ENCODE data around the gene ZBTB39. TPM values are rescaled to one million over a fixed set of nuclear protein-coding genes. Genes with fewer than 3 reads are reported as not detected.
A peak's percentile ranks its signal among the peaks of the same experiment; 100 is the strongest.

The ZBTB39 gene
- total and polyA plus RNA-seq, 2 of the 8 experiments (the other 6 are each of a cell fraction or from before 2014, with no cell fraction given), result 19.3 to 25.0 TPM

- H2BK12ac ChIP-seq (ENCODE audit: low read depth, low read length), result no peak overlapping the region
- no peaks in the 10 kb centered on the region for H3K27me3 ChIP-seq (replicated peaks in 1 of 4; ENCODE audit: control insufficient read depth in 3 of 4, extremely low read depth in 1 of 4, insufficient read depth in 3 of 4, low read length in 3 of 4)
- no peak overlapping the region for H3K4me2 ChIP-seq (ENCODE audit: insufficient read depth in 1 of 2, low read depth in 2 of 2, low read length in 2 of 2)
- H3K79me2 ChIP-seq (ENCODE audit: control insufficient read depth in 1 of 2, insufficient read depth in 2 of 2, low read length in 2 of 2), result peaks cover 0 to 27% of the 10 kb centered on the region in 2 experiments
- no peak overlapping the region for H3K56ac ChIP-seq (replicated peaks; ENCODE audit: insufficient read length, low read depth, low read length)
- TF ChIP-seq, protein P1, sequence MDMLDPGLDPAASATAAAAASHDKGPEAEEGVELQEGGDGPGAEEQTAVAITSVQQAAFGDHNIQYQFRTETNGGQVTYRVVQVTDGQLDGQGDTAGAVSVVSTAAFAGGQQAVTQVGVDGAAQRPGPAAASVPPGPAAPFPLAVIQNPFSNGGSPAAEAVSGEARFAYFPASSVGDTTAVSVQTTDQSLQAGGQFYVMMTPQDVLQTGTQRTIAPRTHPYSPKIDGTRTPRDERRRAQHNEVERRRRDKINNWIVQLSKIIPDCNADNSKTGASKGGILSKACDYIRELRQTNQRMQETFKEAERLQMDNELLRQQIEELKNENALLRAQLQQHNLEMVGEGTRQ (IDR thresholded peaks at IDR 0.05; ENCODE audit: low read length), result no peak
- TF ChIP-seq TCF12 (IDR thresholded peaks at IDR 0.05; ENCODE audit: low read depth, low read length), result no peak
- peak; percentile 73 to 76 for TF ChIP-seq RAD21 (IDR thresholded peaks at IDR 0.05 in 1 of 2, conservative IDR thresholded peaks at IDR 0.05 in 1 of 2; ENCODE audit: low read depth in 2 of 2, low read length in 2 of 2)
- peak in 2 of 3 experiments; percentile 53 to 60; a peak in 3 of 4 replicates for TF ChIP-seq CTCF (IDR thresholded peaks at IDR 0.05; ENCODE audit: control extremely low read depth in 1 of 3, insufficient read depth in 1 of 3, low read depth in 1 of 3, low read length in 3 of 3)
- no peak for TF ChIP-seq YY1 (IDR thresholded peaks at IDR 0.05; ENCODE audit: low read depth, low read length)
- H4K8ac ChIP-seq (ENCODE audit: extremely low read depth, insufficient read depth, low read length), result no peak overlapping the region
- H3K9ac ChIP-seq (replicated peaks in 1 of 4; ENCODE audit: extremely low read depth in 1 of 4, low read depth in 3 of 4, low read length in 3 of 4), result no peak overlapping the region
- no peaks in the 10 kb centered on the region for H3K9me3 ChIP-seq (ENCODE audit: insufficient read depth in 2 of 2, low read depth in 1 of 2, low read length in 1 of 2)
- no peak overlapping the region for H2BK5ac ChIP-seq (ENCODE audit: low read depth, low read length)
- no peak overlapping the region for H3K14ac ChIP-seq (ENCODE audit: insufficient read length)
- DNase-seq (ENCODE audit: low read depth in 1 of 2, low spot score in 2 of 2) (no peak), FAIRE-seq (no peak)
- H3K4me1 ChIP-seq (replicated peaks in 1 of 4; ENCODE audit: control insufficient read depth in 3 of 4, insufficient read depth in 4 of 4, low read length in 3 of 4), result peaks cover 2 to 15% (median 11%) of the 10 kb centered on the region in 4 experiments
- H2BK20ac ChIP-seq (ENCODE audit: low read length), result no peak overlapping the region
- ChIA-PET CTCF (ENCODE audit: partially characterized antibody) (interaction anchor here (0.6 to 10.1 kb wide), 29 partner anchors 11 to 254 kb away, joined by 3 to 95 read pairs (median 4); partner anchors contain the start of genes MYO1A and TAC3), POLR2A (ENCODE audit: partially characterized antibody) (interaction anchor here (0.5 to 3.7 kb wide), 4 partner anchors 43 to 283 kb away, joined by 3 to 17 read pairs (median 4); partner anchors contain the start of genes NACA and STAT6)
- no peak overlapping the region for H2AK5ac ChIP-seq (ENCODE audit: low read depth, low read length)
- no peak overlapping the region for H3K4ac ChIP-seq (replicated peaks; ENCODE audit: insufficient read length, low read depth, low read length)
- no peak overlapping the region for H3K27ac ChIP-seq (ENCODE audit: low read depth, low read length)
- H2BK120ac ChIP-seq (replicated peaks; ENCODE audit: low read depth, low read length), result no peak overlapping the region
- H3K23me2 ChIP-seq (ENCODE audit: low read depth, low read length), result no peaks in the 10 kb centered on the region; the same call in 1 of the 2 replicates
- H3K79me1 ChIP-seq (ENCODE audit: low read depth, low read length), result peaks cover 9% of the 10 kb centered on the region; the same call in 1 of the 2 replicates
- peaks cover 12 to 15% (median 14%) of the 10 kb centered on the region in 4 experiments for H3K36me3 ChIP-seq (ENCODE audit: control insufficient read depth in 2 of 4, insufficient read depth in 4 of 4, low read length in 3 of 4)
- H4K20me1 ChIP-seq (replicated peaks in 1 of 2; ENCODE audit: control insufficient read depth in 1 of 2, insufficient read depth in 2 of 2, low read length in 2 of 2), result peaks cover 0 to under 1% of the 10 kb centered on the region in 2 experiments
- no peak overlapping the region for H3K23ac ChIP-seq (ENCODE audit: insufficient read length)
- H2BK15ac ChIP-seq (ENCODE audit: low read length), result no peak overlapping the region
- no peak overlapping the region for H4K5ac ChIP-seq (ENCODE audit: insufficient read length, low read depth, low read length)
- H3K4me3 ChIP-seq (ENCODE audit: extremely low read depth in 1 of 4, insufficient read depth in 2 of 4, low read depth in 3 of 4, low read length in 4 of 4), result no peak overlapping the region
- H4K91ac ChIP-seq (replicated peaks; ENCODE audit: insufficient read length, low read length), result no peak overlapping the region
- H2AFZ ChIP-seq (ENCODE audit: low read length), result no peak overlapping the region
- no peak overlapping the region for H3K18ac ChIP-seq (ENCODE audit: extremely low read depth, low read length)
Observed at GRCh38 chr12:57008178-57008577, 1.8 kb upstream of the ZBTB39 start.

Data from H1 (cell line).